ENCODE results near the gene ZP1. TPM values are rescaled to one million over a fixed set of nuclear protein-coding genes. Genes with fewer than 3 reads are reported as not detected.

ZP1 gene
- total RNA-seq, 1 experiment from 2014 or later: not detected

DNA sequence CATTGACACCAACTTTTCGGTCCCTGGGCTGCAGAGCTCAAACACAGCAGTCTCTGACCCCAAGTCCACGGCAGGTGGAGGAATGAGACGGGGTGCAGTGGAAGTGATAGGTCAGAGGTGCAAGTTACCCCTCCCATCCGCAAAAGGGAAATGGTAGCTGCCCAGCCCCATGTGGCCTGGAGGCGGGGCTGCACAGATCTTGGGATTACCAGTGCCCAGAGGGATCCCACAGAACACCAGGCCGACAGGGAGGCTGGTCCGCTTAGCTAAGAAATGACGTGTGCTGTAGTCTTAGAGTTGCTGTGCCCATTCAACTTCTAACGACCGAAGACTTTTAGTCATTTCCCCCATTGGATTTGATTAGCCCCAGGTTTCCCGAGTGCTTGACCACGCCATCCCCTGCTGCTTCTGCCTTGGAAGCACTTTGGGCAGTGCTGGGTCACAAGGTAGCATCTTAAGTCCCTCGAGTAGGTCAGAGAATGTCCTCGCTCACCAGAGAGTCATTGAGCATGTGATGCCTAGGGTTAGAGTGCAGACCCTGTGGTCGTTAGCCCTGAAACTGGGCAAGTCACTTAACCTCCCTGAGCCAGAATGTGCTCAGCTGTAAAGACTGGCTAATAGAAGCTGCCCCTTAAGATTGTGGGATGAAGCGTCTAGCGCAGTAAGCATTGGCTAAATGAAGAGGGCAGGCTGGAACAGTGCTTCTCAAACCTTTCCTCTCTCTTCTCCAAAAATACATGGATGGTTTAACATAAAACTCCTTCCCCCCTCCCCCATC lies 15.8 kb upstream of the ZP1 start:
- H3K27ac Mint-ChIP-seq: no peak overlapping the region
- ATAC-seq (peak; percentile 10; the same call in 1 of the 2 replicates), DNase-seq (ENCODE audit: low spot score) (no peak)
- CTCF ChIA-PET: interaction anchor here (0.6 to 2.1 kb wide), 9 partner anchors 9 to 76 kb away, joined by 3 to 13 read pairs (median 6); no protein-coding TSS in a partner anchor
- TF ChIP-seq JAZF1 (CRISPR knock-in tag; IDR thresholded peaks at IDR 0.05): no peak
- TF ChIP-seq NR2C2 (CRISPR knock-in tag; IDR thresholded peaks at IDR 0.05): no peak
- no peak for TF ChIP-seq ZNF232 (CRISPR knock-in tag; IDR thresholded peaks at IDR 0.05)
- TF ChIP-seq RELA (CRISPR knock-in tag; IDR thresholded peaks at IDR 0.05; ENCODE audit: borderline replicate concordance): no peak
- TF ChIP-seq SP1 (CRISPR knock-in tag; conservative IDR thresholded peaks at IDR 0.05): no peak
- TF ChIP-seq, protein P1, sequence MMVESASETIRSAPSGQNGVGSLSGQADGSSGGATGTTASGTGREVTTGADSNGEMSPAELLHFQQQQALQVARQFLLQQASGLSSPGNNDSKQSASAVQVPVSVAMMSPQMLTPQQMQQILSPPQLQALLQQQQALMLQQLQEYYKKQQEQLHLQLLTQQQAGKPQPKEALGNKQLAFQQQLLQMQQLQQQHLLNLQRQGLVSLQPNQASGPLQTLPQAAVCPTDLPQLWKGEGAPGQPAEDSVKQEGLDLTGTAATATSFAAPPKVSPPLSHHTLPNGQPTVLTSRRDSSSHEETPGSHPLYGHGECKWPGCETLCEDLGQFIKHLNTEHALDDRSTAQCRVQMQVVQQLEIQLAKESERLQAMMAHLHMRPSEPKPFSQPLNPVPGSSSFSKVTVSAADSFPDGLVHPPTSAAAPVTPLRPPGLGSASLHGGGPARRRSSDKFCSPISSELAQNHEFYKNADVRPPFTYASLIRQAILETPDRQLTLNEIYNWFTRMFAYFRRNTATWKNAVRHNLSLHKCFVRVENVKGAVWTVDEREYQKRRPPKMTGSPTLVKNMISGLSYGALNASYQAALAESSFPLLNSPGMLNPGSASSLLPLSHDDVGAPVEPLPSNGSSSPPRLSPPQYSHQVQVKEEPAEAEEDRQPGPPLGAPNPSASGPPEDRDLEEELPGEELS (CRISPR knock-in tag; IDR thresholded peaks at IDR 0.05): no peak
- H3K36me3 Mint-ChIP-seq: peaks cover 22% of the 10 kb centered on the region
- H3K9me3 Mint-ChIP-seq: no peaks in the 10 kb centered on the region
- peaks cover 10% of the 10 kb centered on the region for H3K4me1 Mint-ChIP-seq
- peaks cover 13% of the 10 kb centered on the region for H3K27me3 Mint-ChIP-seq (ENCODE audit: low read depth)
- H3K4me3 Mint-ChIP-seq: peak overlapping the region; percentile 53
- POLR2A ChIA-PET: interaction anchor here (0.6 to 1.1 kb wide), 2 partner anchors 36 to 419 kb away, joined by 3 read pairs; no protein-coding TSS in a partner anchor

DNA sequence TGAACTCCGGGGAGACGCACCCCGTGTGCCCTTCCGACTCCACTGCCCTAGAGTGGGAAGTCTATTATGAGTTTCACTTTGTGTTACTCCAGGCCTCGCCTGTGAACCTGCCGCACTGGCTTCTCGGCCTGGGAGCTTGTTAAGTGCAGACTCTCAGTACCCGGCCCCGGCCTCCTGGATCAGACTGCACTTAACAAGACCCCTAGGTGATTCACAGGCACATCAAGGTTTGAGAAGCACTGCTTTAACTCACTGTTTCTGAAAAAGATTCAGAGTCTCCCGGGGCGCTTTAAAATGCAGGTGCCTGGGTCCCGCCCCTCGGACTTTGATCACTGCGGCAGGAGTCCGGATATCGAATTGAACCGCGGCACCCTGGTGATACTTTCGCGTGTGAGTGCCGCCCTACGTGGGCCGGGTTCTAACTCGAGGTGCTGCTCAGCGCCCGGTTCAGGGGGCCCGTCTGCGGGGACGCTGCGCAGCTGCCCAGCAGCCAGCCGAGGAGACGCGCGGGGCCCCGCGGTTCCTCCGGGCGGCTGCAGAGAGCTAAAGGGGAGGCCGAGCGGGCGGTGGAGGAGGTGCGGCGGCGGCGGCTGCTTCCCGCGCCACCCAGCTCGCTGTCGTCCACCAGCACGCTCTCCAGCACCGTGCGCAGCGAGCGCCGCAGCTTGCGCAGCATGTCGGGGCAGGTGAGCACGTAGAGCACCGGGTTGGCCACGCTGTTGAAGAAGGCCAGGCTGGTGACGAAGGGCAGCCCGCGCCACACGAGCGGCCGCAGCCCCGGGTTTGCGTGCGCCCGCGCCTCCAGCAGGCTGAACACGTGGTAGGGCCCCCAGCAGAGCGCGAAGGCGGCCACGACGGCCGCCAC lies 15.0 kb upstream of the ZP1 start:
- ATAC-seq (peak; percentile 63), DNase-seq (ENCODE audit: low spot score) (peak; percentile 51)
- peaks cover 13% of the 10 kb centered on the region for H3K27me3 Mint-ChIP-seq (ENCODE audit: low read depth)
- POLR2A ChIA-PET: interaction anchor here (1.1 kb wide), 1 partner anchor 35 kb away, joined by 3 read pairs; no protein-coding TSS in a partner anchor
- CTCF ChIA-PET: interaction anchor here (0.7 to 1.7 kb wide), 8 partner anchors 9 to 90 kb away, joined by 3 to 13 read pairs (median 5); no protein-coding TSS in a partner anchor
- peak overlapping the region; percentile 53 for H3K4me3 Mint-ChIP-seq
- peaks cover 10% of the 10 kb centered on the region for H3K4me1 Mint-ChIP-seq
- no peak overlapping the region for H3K27ac Mint-ChIP-seq
- H3K36me3 Mint-ChIP-seq: peaks cover 22% of the 10 kb centered on the region
- H3K9me3 Mint-ChIP-seq: no peaks in the 10 kb centered on the region
- TF ChIP-seq, protein P2, sequence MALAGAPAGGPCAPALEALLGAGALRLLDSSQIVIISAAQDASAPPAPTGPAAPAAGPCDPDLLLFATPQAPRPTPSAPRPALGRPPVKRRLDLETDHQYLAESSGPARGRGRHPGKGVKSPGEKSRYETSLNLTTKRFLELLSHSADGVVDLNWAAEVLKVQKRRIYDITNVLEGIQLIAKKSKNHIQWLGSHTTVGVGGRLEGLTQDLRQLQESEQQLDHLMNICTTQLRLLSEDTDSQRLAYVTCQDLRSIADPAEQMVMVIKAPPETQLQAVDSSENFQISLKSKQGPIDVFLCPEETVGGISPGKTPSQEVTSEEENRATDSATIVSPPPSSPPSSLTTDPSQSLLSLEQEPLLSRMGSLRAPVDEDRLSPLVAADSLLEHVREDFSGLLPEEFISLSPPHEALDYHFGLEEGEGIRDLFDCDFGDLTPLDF (CRISPR knock-in tag; IDR thresholded peaks at IDR 0.05): peak; percentile 77; the same call in 1 of the 2 replicates
- TF ChIP-seq, protein P3, sequence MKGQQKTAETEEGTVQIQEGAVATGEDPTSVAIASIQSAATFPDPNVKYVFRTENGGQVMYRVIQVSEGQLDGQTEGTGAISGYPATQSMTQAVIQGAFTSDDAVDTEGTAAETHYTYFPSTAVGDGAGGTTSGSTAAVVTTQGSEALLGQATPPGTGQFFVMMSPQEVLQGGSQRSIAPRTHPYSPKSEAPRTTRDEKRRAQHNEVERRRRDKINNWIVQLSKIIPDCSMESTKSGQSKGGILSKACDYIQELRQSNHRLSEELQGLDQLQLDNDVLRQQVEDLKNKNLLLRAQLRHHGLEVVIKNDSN (CRISPR knock-in tag; IDR thresholded peaks at IDR 0.05): 0 out of 2 replicates have a peak, but pooled peaks have one; percentile 38
- TF ChIP-seq, protein P4, sequence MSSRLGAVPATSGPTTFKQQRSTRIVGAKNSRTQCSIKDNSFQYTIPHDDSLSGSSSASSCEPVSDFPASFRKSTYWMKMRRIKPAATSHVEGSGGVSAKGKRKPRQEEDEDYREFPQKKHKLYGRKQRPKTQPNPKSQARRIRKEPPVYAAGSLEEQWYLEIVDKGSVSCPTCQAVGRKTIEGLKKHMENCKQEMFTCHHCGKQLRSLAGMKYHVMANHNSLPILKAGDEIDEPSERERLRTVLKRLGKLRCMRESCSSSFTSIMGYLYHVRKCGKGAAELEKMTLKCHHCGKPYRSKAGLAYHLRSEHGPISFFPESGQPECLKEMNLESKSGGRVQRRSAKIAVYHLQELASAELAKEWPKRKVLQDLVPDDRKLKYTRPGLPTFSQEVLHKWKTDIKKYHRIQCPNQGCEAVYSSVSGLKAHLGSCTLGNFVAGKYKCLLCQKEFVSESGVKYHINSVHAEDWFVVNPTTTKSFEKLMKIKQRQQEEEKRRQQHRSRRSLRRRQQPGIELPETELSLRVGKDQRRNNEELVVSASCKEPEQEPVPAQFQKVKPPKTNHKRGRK (CRISPR knock-in tag; IDR thresholded peaks at IDR 0.05; ENCODE audit: borderline replicate concordance): no peak
- TF ChIP-seq, protein P5, sequence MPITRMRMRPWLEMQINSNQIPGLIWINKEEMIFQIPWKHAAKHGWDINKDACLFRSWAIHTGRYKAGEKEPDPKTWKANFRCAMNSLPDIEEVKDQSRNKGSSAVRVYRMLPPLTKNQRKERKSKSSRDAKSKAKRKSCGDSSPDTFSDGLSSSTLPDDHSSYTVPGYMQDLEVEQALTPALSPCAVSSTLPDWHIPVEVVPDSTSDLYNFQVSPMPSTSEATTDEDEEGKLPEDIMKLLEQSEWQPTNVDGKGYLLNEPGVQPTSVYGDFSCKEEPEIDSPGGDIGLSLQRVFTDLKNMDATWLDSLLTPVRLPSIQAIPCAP (CRISPR knock-in tag; IDR thresholded peaks at IDR 0.05): peak; percentile 89
- TF ChIP-seq, protein P6, sequence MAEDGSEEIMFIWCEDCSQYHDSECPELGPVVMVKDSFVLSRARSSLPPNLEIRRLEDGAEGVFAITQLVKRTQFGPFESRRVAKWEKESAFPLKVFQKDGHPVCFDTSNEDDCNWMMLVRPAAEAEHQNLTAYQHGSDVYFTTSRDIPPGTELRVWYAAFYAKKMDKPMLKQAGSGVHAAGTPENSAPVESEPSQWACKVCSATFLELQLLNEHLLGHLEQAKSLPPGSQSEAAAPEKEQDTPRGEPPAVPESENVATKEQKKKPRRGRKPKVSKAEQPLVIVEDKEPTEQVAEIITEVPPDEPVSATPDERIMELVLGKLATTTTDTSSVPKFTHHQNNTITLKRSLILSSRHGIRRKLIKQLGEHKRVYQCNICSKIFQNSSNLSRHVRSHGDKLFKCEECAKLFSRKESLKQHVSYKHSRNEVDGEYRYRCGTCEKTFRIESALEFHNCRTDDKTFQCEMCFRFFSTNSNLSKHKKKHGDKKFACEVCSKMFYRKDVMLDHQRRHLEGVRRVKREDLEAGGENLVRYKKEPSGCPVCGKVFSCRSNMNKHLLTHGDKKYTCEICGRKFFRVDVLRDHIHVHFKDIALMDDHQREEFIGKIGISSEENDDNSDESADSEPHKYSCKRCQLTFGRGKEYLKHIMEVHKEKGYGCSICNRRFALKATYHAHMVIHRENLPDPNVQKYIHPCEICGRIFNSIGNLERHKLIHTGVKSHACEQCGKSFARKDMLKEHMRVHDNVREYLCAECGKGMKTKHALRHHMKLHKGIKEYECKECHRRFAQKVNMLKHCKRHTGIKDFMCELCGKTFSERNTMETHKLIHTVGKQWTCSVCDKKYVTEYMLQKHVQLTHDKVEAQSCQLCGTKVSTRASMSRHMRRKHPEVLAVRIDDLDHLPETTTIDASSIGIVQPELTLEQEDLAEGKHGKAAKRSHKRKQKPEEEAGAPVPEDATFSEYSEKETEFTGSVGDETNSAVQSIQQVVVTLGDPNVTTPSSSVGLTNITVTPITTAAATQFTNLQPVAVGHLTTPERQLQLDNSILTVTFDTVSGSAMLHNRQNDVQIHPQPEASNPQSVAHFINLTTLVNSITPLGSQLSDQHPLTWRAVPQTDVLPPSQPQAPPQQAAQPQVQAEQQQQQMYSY (CRISPR knock-in tag; IDR thresholded peaks at IDR 0.05): peak; percentile 47; the same call in 1 of the 2 replicates
- TF ChIP-seq, protein P7, sequence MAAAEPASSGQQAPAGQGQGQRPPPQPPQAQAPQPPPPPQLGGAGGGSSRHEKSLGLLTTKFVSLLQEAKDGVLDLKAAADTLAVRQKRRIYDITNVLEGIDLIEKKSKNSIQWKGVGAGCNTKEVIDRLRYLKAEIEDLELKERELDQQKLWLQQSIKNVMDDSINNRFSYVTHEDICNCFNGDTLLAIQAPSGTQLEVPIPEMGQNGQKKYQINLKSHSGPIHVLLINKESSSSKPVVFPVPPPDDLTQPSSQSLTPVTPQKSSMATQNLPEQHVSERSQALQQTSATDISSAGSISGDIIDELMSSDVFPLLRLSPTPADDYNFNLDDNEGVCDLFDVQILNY (CRISPR knock-in tag; IDR thresholded peaks at IDR 0.05): 0 out of 2 replicates have a peak, but pooled peaks have one; percentile 58
- TF ChIP-seq FOXK1 (CRISPR knock-in tag; IDR thresholded peaks at IDR 0.05) (no peak), JUN (CRISPR knock-in tag; IDR thresholded peaks at IDR 0.05) (0 out of 2 replicates have a peak, but pooled peaks have one; percentile 44), ATF1 (CRISPR knock-in tag; IDR thresholded peaks at IDR 0.05) (no peak)
- TF ChIP-seq, protein P8, sequence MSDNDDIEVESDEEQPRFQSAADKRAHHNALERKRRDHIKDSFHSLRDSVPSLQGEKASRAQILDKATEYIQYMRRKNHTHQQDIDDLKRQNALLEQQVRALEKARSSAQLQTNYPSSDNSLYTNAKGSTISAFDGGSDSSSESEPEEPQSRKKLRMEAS (CRISPR knock-in tag; IDR thresholded peaks at IDR 0.05): peak; percentile 79; the same call in 1 of the 2 replicates
- TF ChIP-seq, protein P9, sequence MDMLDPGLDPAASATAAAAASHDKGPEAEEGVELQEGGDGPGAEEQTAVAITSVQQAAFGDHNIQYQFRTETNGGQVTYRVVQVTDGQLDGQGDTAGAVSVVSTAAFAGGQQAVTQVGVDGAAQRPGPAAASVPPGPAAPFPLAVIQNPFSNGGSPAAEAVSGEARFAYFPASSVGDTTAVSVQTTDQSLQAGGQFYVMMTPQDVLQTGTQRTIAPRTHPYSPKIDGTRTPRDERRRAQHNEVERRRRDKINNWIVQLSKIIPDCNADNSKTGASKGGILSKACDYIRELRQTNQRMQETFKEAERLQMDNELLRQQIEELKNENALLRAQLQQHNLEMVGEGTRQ (CRISPR knock-in tag; IDR thresholded peaks at IDR 0.05): peak; percentile 48; the same call in 1 of the 2 replicates
